Progenitor cell of endocrine pancreas (in vitro differentiated cells): ENCODE results near the gene LCA5L. TPM values are rescaled to one million over a fixed set of nuclear protein-coding genes. Genes with fewer than 3 reads are reported as not detected.

Source experiments
- DNase-seq: peaks from one replicate; pipeline ENCODE4 v3.0.0; 2021; ENCODE audit warnings: low spot score; ENCODE audit not compliant: unreplicated experiment
- H3K27ac Mint-ChIP-seq: 2 replicates; pipeline ENCODE4 v1.8.0; 2021; ENCODE audit warnings: mild to moderate bottlenecking, moderate library complexity, mixed read lengths
- H3K27me3 Mint-ChIP-seq: 2 replicates; pipeline ENCODE4 v1.8.0; 2021; ENCODE audit warnings: mixed read lengths
- H3K36me3 Mint-ChIP-seq: 2 replicates; pipeline ENCODE4 v1.8.0; 2022; ENCODE audit warnings: mixed read lengths; ENCODE audit not compliant: insufficient read depth
- H3K4me1 Mint-ChIP-seq: 2 replicates; pipeline ENCODE4 v1.8.0; 2021; ENCODE audit warnings: low read depth, mixed read lengths
- H3K4me3 Mint-ChIP-seq: 2 replicates; pipeline ENCODE4 v1.8.0; 2021; ENCODE audit warnings: low read depth, mild to moderate bottlenecking, moderate library complexity, mixed read lengths
- H3K9me3 Mint-ChIP-seq: 2 replicates; pipeline ENCODE4 v1.8.0; 2021; ENCODE audit warnings: low read depth, mixed read lengths
- total RNA-seq: library from RNA; stranded (reverse); gene quantifications from 2 replicates; pipeline ENCODE4 v1.2.1, GENCODE V29; 2021
- TF ChIP-seq, protein P1 (sequence below): fragments of 200-600 bp; sonication (generic); IDR thresholded peaks from one replicate; pipeline ENCODE4 v1.5.0; 2021; ENCODE audit warnings: antibody characterized with exemption, mild to moderate bottlenecking; ENCODE audit not compliant: unreplicated experiment

LCA5L gene
- total RNA-seq, 1 donor from 2014 or later: 1.3 TPM

DNA sequence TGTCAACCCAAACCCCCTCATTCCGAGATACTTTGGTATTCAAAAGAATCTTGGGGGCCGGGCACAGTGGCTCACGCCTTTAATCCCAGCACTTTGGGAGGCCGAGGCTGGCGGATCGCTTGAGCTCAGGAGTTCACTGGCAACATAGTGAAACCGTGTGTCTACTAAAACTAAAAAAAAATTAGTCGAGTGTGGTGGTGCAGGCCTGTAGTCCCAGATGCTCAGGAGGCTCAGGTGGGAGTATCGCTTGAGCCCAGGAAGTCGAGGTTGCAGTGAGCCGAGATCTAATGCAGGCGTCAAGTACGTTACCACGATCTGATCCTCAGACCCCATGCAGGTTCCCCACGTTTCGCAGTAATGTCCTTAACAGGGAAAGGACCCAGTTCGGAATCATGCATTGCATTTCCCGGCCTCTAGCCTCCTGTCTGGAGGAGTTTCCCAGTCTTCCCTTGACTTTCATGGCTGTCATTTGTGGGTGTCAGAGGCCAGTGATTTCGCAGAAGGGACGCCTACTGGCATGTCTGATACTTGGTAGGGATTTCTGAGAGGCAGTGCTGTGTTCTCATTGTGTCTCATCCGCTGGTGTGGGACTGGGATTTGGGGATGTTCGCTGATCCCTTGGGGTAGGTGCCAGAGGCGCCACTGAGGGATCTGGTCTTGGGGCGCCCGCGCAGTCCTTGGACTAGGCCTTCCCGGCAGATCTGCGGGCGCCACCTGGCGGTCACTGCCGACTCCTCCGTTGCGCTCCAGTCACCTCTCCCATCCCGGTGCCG, 57.4 kb downstream of the LCA5L start:
- H3K4me1 Mint-ChIP-seq: peaks cover 17% of the 10 kb centered on the region
- H3K27me3 Mint-ChIP-seq: no peaks in the 10 kb centered on the region
- peaks cover 4% of the 10 kb centered on the region for H3K36me3 Mint-ChIP-seq
- DNase-seq: peak; percentile 88
- H3K9me3 Mint-ChIP-seq: no peaks in the 10 kb centered on the region
- TF ChIP-seq, protein P1, sequence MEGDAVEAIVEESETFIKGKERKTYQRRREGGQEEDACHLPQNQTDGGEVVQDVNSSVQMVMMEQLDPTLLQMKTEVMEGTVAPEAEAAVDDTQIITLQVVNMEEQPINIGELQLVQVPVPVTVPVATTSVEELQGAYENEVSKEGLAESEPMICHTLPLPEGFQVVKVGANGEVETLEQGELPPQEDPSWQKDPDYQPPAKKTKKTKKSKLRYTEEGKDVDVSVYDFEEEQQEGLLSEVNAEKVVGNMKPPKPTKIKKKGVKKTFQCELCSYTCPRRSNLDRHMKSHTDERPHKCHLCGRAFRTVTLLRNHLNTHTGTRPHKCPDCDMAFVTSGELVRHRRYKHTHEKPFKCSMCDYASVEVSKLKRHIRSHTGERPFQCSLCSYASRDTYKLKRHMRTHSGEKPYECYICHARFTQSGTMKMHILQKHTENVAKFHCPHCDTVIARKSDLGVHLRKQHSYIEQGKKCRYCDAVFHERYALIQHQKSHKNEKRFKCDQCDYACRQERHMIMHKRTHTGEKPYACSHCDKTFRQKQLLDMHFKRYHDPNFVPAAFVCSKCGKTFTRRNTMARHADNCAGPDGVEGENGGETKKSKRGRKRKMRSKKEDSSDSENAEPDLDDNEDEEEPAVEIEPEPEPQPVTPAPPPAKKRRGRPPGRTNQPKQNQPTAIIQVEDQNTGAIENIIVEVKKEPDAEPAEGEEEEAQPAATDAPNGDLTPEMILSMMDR: peak; percentile 96
- H3K4me3 Mint-ChIP-seq: peak overlapping the region; percentile 71
- peak overlapping the region; percentile 57 for H3K27ac Mint-ChIP-seq

DNA sequence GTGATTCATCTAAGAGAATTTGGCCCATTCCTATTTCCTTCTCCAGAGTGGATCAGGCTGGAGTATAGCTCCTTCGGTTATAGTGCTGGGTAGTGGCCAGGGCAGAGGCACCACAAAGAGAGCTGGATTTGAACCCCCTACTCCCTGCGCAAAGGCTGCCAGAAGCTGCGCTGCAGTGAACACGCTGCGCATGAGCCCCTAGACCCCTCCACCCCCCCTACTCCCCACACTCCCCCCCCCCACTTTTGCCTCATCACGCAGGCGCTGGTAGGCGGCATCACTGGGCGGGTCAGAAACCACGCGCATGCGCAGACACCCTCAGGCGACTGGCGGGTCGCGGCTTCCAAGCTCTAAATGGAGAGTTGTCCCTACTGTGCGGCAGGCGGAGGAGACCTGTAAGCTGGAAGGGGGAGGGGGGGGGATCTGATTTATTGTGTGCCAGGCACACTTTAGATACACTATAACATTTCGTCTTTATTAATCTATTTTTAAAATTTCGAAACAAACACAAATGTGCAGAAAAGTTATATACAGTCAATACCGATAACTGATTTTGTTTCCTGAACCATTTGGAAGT, 58.0 kb downstream of the LCA5L start:
- H3K4me1 Mint-ChIP-seq: peaks cover 17% of the 10 kb centered on the region

DNA sequence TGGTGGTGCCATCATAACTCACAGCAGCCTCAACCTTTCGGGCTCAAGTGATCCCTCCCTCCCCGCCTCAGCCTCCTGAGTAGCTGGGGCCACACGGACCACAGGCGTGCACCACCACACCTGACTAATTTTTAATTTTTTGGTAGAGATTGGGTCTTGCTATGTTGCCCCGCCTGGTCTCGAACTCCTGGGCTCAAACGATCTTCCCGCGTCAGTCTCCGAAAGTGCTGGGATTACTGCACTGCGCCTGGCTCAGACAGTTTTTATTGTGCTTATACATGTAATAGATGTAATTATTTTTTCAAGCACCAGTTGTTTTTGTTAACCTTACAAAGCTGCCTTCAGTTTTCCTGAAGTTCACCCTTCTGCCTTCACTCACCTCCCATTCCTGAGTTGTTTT, 58.7 kb downstream of the LCA5L start:
- Mint-ChIP-seq H3K27ac (no peak overlapping the region), H3K4me1 (peaks cover 19% of the 10 kb centered on the region), H3K27me3 (no peaks in the 10 kb centered on the region), H3K4me3 (peak overlapping the region; percentile 71), H3K9me3 (no peaks in the 10 kb centered on the region), H3K36me3 (peaks cover 2% of the 10 kb centered on the region)
- TF ChIP-seq, protein P1: no peak
- DNase-seq: no peak

More for the DNA sequence above, 58.0 kb downstream of the LCA5L start:
- Mint-ChIP-seq H3K9me3 (no peaks in the 10 kb centered on the region), H3K27ac (peak overlapping the region; percentile 87), H3K4me3 (peak overlapping the region; percentile 71), H3K36me3 (peaks cover 1% of the 10 kb centered on the region), H3K27me3 (no peaks in the 10 kb centered on the region)
- DNase-seq: peak; percentile 89
- TF ChIP-seq, protein P1: no peak

DNA sequence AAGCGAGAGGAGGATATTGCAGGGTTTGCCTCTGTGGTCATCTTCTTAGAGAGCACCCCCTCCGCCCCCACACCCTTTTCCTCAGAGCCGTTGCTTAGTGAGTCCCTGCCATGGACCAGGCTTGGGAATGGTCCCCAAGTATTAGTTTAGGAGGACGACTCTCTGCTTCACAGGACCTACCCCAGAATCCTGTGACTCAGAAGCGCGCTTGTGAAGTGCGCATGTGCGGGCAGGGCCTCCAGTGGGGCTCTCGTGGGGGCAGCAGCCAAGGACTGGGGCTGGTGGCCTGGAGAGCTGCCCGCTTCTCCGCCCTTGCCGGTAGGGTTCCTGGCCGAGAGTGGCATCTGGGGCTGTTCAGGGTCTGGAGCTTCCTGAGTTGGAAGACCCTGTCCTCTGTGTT, 59.4 kb downstream of the LCA5L start:
- peaks cover 19% of the 10 kb centered on the region for H3K4me1 Mint-ChIP-seq
- no peaks in the 10 kb centered on the region for H3K9me3 Mint-ChIP-seq
- H3K27me3 Mint-ChIP-seq: no peaks in the 10 kb centered on the region
- peak overlapping the region; percentile 78 for H3K27ac Mint-ChIP-seq
- TF ChIP-seq, protein P1: no peak
- DNase-seq: no peak
- no peak overlapping the region for H3K4me3 Mint-ChIP-seq
- H3K36me3 Mint-ChIP-seq: peaks cover 2% of the 10 kb centered on the region

DNA sequence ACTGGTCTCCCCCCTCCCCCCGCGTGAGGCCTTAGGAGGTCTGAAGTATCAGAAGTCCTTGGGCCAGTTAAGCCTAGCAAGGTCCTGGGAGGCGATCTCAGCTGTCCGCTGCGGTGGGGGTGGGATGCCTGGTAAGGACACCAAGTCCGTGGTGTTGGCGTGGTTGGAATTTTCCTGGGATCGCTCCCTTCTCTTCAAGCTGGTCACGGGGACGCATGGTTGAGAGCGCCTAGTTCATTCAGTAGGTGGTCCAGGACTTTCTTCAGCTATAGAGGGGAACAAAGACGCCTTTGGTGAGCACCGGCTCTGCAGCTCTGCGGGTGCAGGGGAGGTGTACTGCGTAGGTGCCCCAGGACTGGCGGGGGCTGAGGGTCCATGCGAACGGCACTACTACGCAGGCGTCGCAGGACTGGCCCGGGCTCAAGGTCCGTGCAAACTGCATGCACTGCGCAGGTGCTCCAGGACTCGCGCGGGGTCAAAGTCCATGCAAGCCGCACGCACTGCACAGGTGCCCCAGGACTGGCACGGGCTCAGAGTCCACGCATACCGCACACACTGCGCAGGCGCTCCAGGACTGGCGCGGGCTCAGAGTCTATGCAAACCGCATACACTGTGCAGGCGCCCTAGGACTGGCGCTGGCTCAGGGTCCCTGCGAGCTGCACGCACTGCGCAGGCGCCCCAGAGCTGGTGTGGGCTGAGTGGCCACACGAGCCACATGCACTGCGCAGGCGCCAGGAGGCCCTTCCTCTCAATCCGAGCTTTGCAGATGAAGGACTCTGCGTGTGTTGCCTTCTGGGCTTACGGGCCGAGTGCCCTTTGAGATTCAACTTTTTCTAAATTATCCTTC, 60.1 kb downstream of the LCA5L start:
- Mint-ChIP-seq H3K9me3 (no peaks in the 10 kb centered on the region), H3K27ac (peak overlapping the region; percentile 78), H3K4me3 (no peak overlapping the region), H3K4me1 (peaks cover 20% of the 10 kb centered on the region), H3K27me3 (no peaks in the 10 kb centered on the region), H3K36me3 (peaks cover 2% of the 10 kb centered on the region)
- TF ChIP-seq, protein P1: no peak
- DNase-seq: no peak
